Progenitor cell of endocrine pancreas (in vitro differentiated cells): ENCODE data around the gene CLOCK. TPM values are rescaled to one million over a fixed set of nuclear protein-coding genes. Genes with fewer than 3 reads are reported as not detected.

Source experiments
- DNase-seq: peaks from one replicate; pipeline ENCODE4 v3.0.0; 2021; ENCODE audit warnings: low spot score; ENCODE audit not compliant: unreplicated experiment
- H3K27ac Mint-ChIP-seq: 2 replicates; pipeline ENCODE4 v1.8.0; 2021; ENCODE audit warnings: mild to moderate bottlenecking, moderate library complexity, mixed read lengths
- H3K27me3 Mint-ChIP-seq: 2 replicates; pipeline ENCODE4 v1.8.0; 2021; ENCODE audit warnings: mixed read lengths
- H3K36me3 Mint-ChIP-seq: 2 replicates; pipeline ENCODE4 v1.8.0; 2022; ENCODE audit warnings: mixed read lengths; ENCODE audit not compliant: insufficient read depth
- H3K4me1 Mint-ChIP-seq: 2 replicates; pipeline ENCODE4 v1.8.0; 2021; ENCODE audit warnings: low read depth, mixed read lengths
- H3K4me3 Mint-ChIP-seq: 2 replicates; pipeline ENCODE4 v1.8.0; 2021; ENCODE audit warnings: low read depth, mild to moderate bottlenecking, moderate library complexity, mixed read lengths
- H3K9me3 Mint-ChIP-seq: 2 replicates; pipeline ENCODE4 v1.8.0; 2021; ENCODE audit warnings: low read depth, mixed read lengths
- total RNA-seq: library from RNA; stranded (reverse); gene quantifications from 2 replicates; pipeline ENCODE4 v1.2.1, GENCODE V29; 2021
- TF ChIP-seq, protein P1 (sequence below): fragments of 200-600 bp; sonication (generic); IDR thresholded peaks from one replicate; pipeline ENCODE4 v1.5.0; 2021; ENCODE audit warnings: antibody characterized with exemption, mild to moderate bottlenecking; ENCODE audit not compliant: unreplicated experiment

The CLOCK gene
- total RNA-seq, 1 donor from 2014 or later = 16.0 TPM

DNA sequence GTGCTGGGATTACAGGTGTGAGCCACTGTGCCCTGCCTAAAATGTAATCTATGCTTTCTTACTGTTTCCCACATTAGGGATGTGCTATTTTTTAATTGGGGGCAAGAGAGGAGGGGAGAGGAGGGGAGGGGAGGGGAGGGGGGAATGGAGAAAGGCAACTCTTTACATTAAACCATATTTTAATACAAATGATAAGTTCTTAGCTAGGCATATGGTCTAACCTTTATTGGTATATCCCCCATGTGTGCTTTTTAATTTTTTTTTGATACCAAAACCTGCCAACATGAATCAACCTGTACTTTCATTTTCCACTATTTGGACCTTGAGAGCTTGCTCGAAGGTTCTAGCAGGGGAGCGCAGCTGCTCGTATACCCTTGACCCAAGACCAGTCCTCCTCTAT is 6.4 kb downstream of the CLOCK start:
- TF ChIP-seq, protein P1, sequence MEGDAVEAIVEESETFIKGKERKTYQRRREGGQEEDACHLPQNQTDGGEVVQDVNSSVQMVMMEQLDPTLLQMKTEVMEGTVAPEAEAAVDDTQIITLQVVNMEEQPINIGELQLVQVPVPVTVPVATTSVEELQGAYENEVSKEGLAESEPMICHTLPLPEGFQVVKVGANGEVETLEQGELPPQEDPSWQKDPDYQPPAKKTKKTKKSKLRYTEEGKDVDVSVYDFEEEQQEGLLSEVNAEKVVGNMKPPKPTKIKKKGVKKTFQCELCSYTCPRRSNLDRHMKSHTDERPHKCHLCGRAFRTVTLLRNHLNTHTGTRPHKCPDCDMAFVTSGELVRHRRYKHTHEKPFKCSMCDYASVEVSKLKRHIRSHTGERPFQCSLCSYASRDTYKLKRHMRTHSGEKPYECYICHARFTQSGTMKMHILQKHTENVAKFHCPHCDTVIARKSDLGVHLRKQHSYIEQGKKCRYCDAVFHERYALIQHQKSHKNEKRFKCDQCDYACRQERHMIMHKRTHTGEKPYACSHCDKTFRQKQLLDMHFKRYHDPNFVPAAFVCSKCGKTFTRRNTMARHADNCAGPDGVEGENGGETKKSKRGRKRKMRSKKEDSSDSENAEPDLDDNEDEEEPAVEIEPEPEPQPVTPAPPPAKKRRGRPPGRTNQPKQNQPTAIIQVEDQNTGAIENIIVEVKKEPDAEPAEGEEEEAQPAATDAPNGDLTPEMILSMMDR = no peak
- Mint-ChIP-seq H3K36me3 (peaks cover 2% of the 10 kb centered on the region), H3K9me3 (no peaks in the 10 kb centered on the region), H3K27ac (no peak overlapping the region), H3K4me3 (no peak overlapping the region), H3K4me1 (peaks cover 12% of the 10 kb centered on the region), H3K27me3 (no peaks in the 10 kb centered on the region)
- no peak for DNase-seq

DNA sequence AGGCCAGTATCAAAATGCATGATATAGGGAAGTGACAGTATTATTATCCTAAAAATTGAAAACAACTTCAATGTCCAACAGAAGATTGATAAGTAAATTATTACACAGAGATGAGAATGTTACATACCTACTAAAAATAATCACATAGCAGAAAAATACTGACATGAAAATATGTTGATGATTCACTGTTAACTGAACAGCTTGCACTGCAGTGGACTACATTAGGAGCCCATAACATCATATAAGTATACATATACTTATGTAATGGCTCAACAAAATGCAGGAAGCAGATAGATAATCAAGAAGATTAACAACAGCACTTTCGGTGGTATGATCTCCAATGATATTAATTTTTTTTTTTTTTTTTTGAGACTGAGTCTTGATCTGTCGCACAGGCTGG is 7.1 kb downstream of the CLOCK start:
- H3K27ac Mint-ChIP-seq = no peak overlapping the region
- TF ChIP-seq, protein P1 = no peak
- peaks cover 2% of the 10 kb centered on the region for H3K36me3 Mint-ChIP-seq
- no peak overlapping the region for H3K4me3 Mint-ChIP-seq
- H3K4me1 Mint-ChIP-seq = peaks cover 9% of the 10 kb centered on the region
- H3K27me3 Mint-ChIP-seq = no peaks in the 10 kb centered on the region
- DNase-seq = no peak
- H3K9me3 Mint-ChIP-seq = no peaks in the 10 kb centered on the region

DNA sequence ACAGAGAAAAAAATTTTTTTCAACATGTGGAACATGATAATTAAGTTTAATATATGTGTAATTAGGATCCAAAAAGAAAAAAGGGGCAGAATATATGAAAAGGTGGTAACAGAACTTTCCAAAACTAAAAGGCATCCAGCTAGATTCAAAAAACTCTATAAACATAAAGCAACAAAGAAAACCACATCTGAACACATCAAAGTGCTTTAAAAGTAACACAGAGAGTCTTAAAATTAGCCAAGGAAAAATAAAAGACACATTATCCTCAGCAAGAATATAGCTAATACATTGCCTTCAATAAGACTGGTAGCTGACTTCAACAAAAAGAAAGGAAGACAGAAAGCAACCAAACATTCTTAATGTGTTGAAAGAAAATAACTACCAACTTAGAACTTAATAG is 8.2 kb downstream of the CLOCK start:
- TF ChIP-seq, protein P1 = no peak
- Mint-ChIP-seq H3K4me3 (no peak overlapping the region), H3K4me1 (no peaks in the 10 kb centered on the region), H3K9me3 (peaks cover 8% of the 10 kb centered on the region), H3K36me3 (peaks cover 10% of the 10 kb centered on the region), H3K27me3 (no peaks in the 10 kb centered on the region), H3K27ac (no peak overlapping the region)
- DNase-seq = no peak

DNA sequence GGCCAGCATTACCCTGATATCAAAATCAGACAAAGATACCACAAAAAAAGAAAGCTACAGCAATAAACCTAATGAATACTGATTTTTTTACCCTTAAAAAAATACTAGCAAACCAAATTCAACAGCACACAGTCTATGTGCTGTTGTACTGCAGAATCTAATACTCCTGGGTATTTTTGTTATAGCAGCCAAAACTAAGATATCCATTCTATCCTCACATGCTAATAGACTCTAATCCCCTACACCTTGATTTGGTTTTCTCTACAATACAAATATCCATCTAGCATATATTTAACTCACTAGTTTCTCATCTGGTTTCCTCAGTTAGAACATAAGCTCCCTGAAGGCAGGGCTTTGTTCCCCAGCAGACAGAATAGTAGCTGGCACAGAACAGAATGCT is 12.4 kb downstream of the CLOCK start:
- Mint-ChIP-seq H3K27ac (no peak overlapping the region), H3K27me3 (no peaks in the 10 kb centered on the region), H3K4me3 (no peak overlapping the region), H3K36me3 (peaks cover 36% of the 10 kb centered on the region), H3K9me3 (peaks cover 31% of the 10 kb centered on the region), H3K4me1 (no peaks in the 10 kb centered on the region)
- DNase-seq = no peak
- TF ChIP-seq, protein P1 = no peak

DNA sequence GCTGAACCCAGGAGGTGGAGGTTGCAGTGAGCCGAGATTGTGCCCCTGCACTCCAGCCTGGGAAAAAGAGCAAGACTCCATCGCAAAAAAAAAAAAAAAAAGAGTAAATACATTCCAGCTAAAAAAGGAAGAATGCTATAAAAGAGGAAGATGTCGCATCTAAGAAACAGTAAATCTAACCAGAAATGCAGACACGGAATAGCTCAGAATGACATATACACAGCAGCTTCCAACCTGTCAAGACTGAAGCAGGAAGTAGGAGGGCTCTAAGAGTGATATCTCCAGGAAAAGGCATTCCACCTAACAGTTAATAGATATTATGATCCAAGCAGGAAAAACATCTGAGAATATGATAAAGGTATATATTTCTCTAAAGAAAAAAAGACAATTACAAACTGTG is 16.0 kb downstream of the CLOCK start:
- no peak for DNase-seq
- Mint-ChIP-seq H3K27me3 (no peaks in the 10 kb centered on the region), H3K4me3 (no peak overlapping the region), H3K4me1 (no peaks in the 10 kb centered on the region), H3K36me3 (peaks cover 37% of the 10 kb centered on the region), H3K9me3 (peaks cover 31% of the 10 kb centered on the region), H3K27ac (no peak overlapping the region)
- TF ChIP-seq, protein P1 = no peak
